KG1 (cell line): ENCODE measurements around the gene TUBB6.

ENCODE experiments used
- DNase-seq: peaks from one replicate; lab custom pipeline; 2025; lab: John Stamatoyannopoulos, UW

TUBB6 gene

GRCh38 chr18:12307701-12308385 lies at the start of gene TUBB6:
TSS of gene TUBB6 (plus strand) at chr18:12308241. CDS start at chr18:12308293, 52 bp downstream.
- no peak for DNase-seq

- DNase-seq = no peak
Observed at GRCh38 chr18:12258719-12259705, 49.0 kb upstream of the TUBB6 start.

- no peak for DNase-seq
Observed at GRCh38 chr18:12262748-12263147, 45.3 kb upstream of the TUBB6 start.

- no peak for DNase-seq
Observed at GRCh38 chr18:12264864-12265263, 43.2 kb upstream of the TUBB6 start.

- peak; percentile 66 for DNase-seq
Observed at GRCh38 chr18:12271376-12272235, 36.4 kb upstream of the TUBB6 start.

GRCh38 chr18:12274793-12275192 lies 33.2 kb upstream of the TUBB6 start:
- no peak for DNase-seq

GRCh38 chr18:12276736-12277554 lies 31.1 kb upstream of the TUBB6 start:
- no peak for DNase-seq

- DNase-seq = no peak
Observed at GRCh38 chr18:12278215-12278671, 29.8 kb upstream of the TUBB6 start.

GRCh38 chr18:12278741-12279682 lies 29.0 kb upstream of the TUBB6 start:
- DNase-seq = no peak

- DNase-seq = no peak
Observed at GRCh38 chr18:12279781-12280531, 28.1 kb upstream of the TUBB6 start.

- no peak for DNase-seq
Observed at GRCh38 chr18:12281861-12282260, 26.2 kb upstream of the TUBB6 start.

GRCh38 chr18:12282442-12283039 lies 25.5 kb upstream of the TUBB6 start:
- DNase-seq = no peak

GRCh38 chr18:12283256-12283655 lies 24.8 kb upstream of the TUBB6 start:
- DNase-seq = no peak

- DNase-seq = no peak
Observed at GRCh38 chr18:12283666-12284065, 24.4 kb upstream of the TUBB6 start.

GRCh38 chr18:12287131-12287681 lies 20.8 kb upstream of the TUBB6 start:
- DNase-seq = no peak

- no peak for DNase-seq
Observed at GRCh38 chr18:12287684-12288402, 20.2 kb upstream of the TUBB6 start.

GRCh38 chr18:12288403-12288755 lies 19.7 kb upstream of the TUBB6 start:
- DNase-seq = no peak

- no peak for DNase-seq
Observed at GRCh38 chr18:12290086-12290485, 18.0 kb upstream of the TUBB6 start.
